HepG2 (cell line): ENCODE results near the gene PKD2L1. TPM values are rescaled to one million over a fixed set of nuclear protein-coding genes. Genes with fewer than 3 reads are reported as not detected.

Experiments
- AHDC1 ChIP-seq: sonication (generic); formaldehyde crosslinking; IDR thresholded peaks from 2 replicates; pipeline ENCODE4 v1.5.1; 2020; ENCODE audit warnings: mild to moderate bottlenecking, missing genetic modification reagents, borderline replicate concordance
- ATF7-NPFF ChIP-seq: sonication (generic); formaldehyde crosslinking; IDR thresholded peaks from 2 replicates; pipeline ENCODE4 v1.8.1; 2023; ENCODE audit warnings: mild to moderate bottlenecking, low read depth, missing genetic modification reagents, moderate library complexity
- ATM ChIP-seq: fragments of 450-650 bp; IDR thresholded peaks from 2 replicates; pipeline ENCODE4 v1.7.1; 2017; ENCODE audit warnings: mild to moderate bottlenecking, borderline replicate concordance
- GFI1 ChIP-seq: sonication (generic); formaldehyde crosslinking; IDR thresholded peaks from 2 replicates; pipeline ENCODE4 v1.5.0; 2020; ENCODE audit warnings: missing genetic modification reagents, mild to moderate bottlenecking, borderline replicate concordance
- GMEB1 ChIP-seq: sonication (generic); formaldehyde crosslinking; IDR thresholded peaks from 2 replicates; pipeline ENCODE4 v1.5.1; 2020; ENCODE audit warnings: missing genetic modification reagents, mild to moderate bottlenecking, borderline replicate concordance
- NKX3-1 ChIP-seq: sonication (generic); formaldehyde crosslinking; IDR thresholded peaks from 2 replicates; pipeline ENCODE4 v1.5.0; 2020; ENCODE audit warnings: missing genetic modification reagents
- TRIM24 ChIP-seq: sonication (generic); formaldehyde crosslinking; IDR thresholded peaks from 2 replicates; pipeline ENCODE4 v1.8.0; 2022; ENCODE audit warnings: mild to moderate bottlenecking, missing genetic modification reagents
- ZBTB26 ChIP-seq: IDR thresholded peaks from 2 replicates; pipeline ENCODE4 v1.6.1; 2016; ENCODE audit warnings: missing compliant biosample characterization, missing genetic modification reagents, borderline replicate concordance
- ZKSCAN5 ChIP-seq: sonication (generic); formaldehyde crosslinking; IDR thresholded peaks from 2 replicates; pipeline ENCODE4 v1.5.1; 2020; ENCODE audit warnings: mild to moderate bottlenecking, missing genetic modification reagents
- ZNF512 ChIP-seq: sonication (generic); formaldehyde crosslinking; IDR thresholded peaks from 2 replicates; pipeline ENCODE4 v1.4.0; 2020; ENCODE audit warnings: mild to moderate bottlenecking, missing genetic modification reagents
- ZNF614 ChIP-seq: IDR thresholded peaks from 2 replicates; pipeline ENCODE4 v1.6.1; 2018; ENCODE audit warnings: missing biosample characterization, missing genetic modification reagents, inconsistent platforms, borderline replicate concordance
- ZNF879 ChIP-seq: sonication (generic); formaldehyde crosslinking; IDR thresholded peaks from 2 replicates; pipeline ENCODE4 v1.8.1; 2023; ENCODE audit warnings: missing genetic modification reagents
- polyA plus RNA-seq, 8 experiments: library from polyadenylated mRNA; depleted of rRNA in 3 of 8; stranded (reverse) in 7 of 8; unstranded in 1 of 8; fragments of >200 nt; fragmentation: Illumina TruSeq in 4 of 8; extraction: Trizol in 4 of 8; gene quantifications; 2 replicates each; pipeline versions ENCODE4 v1.2.1 to v1.2.3, GENCODE V29; 2011 to 2016; ENCODE audit warnings: low read depth in 4 of 8, missing spikeins in 1 of 8, mixed read lengths in 1 of 8; ENCODE audit not compliant: insufficient read depth in 1 of 8
- total RNA-seq, 5 experiments: library from RNA; depleted of rRNA; stranded (reverse); fragments of >200 nt; fragmentation: Illumina TruSeq; extraction: Trizol; gene quantifications; 2 replicates each; pipeline ENCODE4 v1.2.3, GENCODE V29; 2016; ENCODE audit warnings: low read depth in 1 of 5
- TF ChIP-seq, protein P1 (sequence below): IDR thresholded peaks from 2 replicates; pipeline ENCODE4 v1.6.1; 2012; ENCODE audit warnings: inconsistent platforms

The PKD2L1 gene
- total and polyA plus RNA-seq, 2 of the 13 experiments (the other 11 are each of a cell fraction or from before 2014, with no cell fraction given) = 0.07 to 0.15 TPM

- TF ChIP-seq AHDC1 (0 out of 2 replicates have a peak, but pooled peaks have one; percentile 34), TRIM24 (CRISPR knock-in tag) (no peak), NKX3-1 (CRISPR knock-in tag) (no peak), ZNF512 (CRISPR knock-in tag) (no peak), ZKSCAN5 (no peak), ZBTB26 (CRISPR knock-in tag) (no peak), GFI1 (CRISPR knock-in tag) (no peak; the same call in 1 of the 2 replicates), ZNF614 (no peak), ZNF879 (CRISPR knock-in tag) (0 out of 2 replicates have a peak, but pooled peaks have one; percentile 6), GMEB1 (CRISPR knock-in tag) (peak; percentile 27; the same call in 1 of the 2 replicates), ATF7-NPFF (CRISPR knock-in tag) (0 out of 2 replicates have a peak, but pooled peaks have one; percentile 63), ATM (no peak)
- TF ChIP-seq, protein P1, sequence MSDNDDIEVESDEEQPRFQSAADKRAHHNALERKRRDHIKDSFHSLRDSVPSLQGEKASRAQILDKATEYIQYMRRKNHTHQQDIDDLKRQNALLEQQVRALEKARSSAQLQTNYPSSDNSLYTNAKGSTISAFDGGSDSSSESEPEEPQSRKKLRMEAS = peak; percentile 78
Observed at GRCh38 chr10:100340948-100341847, 11.2 kb upstream of the PKD2L1 start (continued).
